ENCODE results near the gene INPP4B.

INPP4B gene

GRCh38 chr4:142341268-142341667, 504.8 kb downstream of the INPP4B start:
- DNase-seq (ENCODE audit: low spot score), result no peak

- no peak for DNase-seq (ENCODE audit: low spot score)
These were observed 507.0 kb downstream of the INPP4B start for GRCh38 chr4:142339053-142339452.

GRCh38 chr4:142336251-142336934, 509.7 kb downstream of the INPP4B start:
- DNase-seq (ENCODE audit: low spot score), result no peak

- no peak for DNase-seq (ENCODE audit: low spot score)
These were observed 511.2 kb downstream of the INPP4B start for GRCh38 chr4:142334931-142335330.

GRCh38 chr4:142331646-142332045, 514.5 kb downstream of the INPP4B start:
- DNase-seq (ENCODE audit: low spot score), result no peak

GRCh38 chr4:142331132-142331531, 515.0 kb downstream of the INPP4B start:
- DNase-seq (ENCODE audit: low spot score), result no peak

GRCh38 chr4:142330311-142330710, 515.8 kb downstream of the INPP4B start:
- DNase-seq (ENCODE audit: low spot score), result no peak

- no peak for DNase-seq (ENCODE audit: low spot score)
These were observed 516.8 kb downstream of the INPP4B start for GRCh38 chr4:142329313-142329712.

- no peak for DNase-seq (ENCODE audit: low spot score)
These were observed 519.9 kb downstream of the INPP4B start for GRCh38 chr4:142326181-142326580.

- no peak for DNase-seq (ENCODE audit: low spot score)
These were observed 521.5 kb downstream of the INPP4B start for GRCh38 chr4:142324572-142324971.

GRCh38 chr4:142322996-142323395, 523.1 kb downstream of the INPP4B start:
- no peak for DNase-seq (ENCODE audit: low spot score)

GRCh38 chr4:142318280-142318679, 527.8 kb downstream of the INPP4B start:
- no peak for DNase-seq (ENCODE audit: low spot score)

GRCh38 chr4:142316913-142317312, 529.2 kb downstream of the INPP4B start:
- no peak for DNase-seq (ENCODE audit: low spot score)

GRCh38 chr4:142316025-142316424, 530.1 kb downstream of the INPP4B start:
- no peak for DNase-seq (ENCODE audit: low spot score)

GRCh38 chr4:142314686-142315085, 531.4 kb downstream of the INPP4B start:
- no peak for DNase-seq (ENCODE audit: low spot score)

GRCh38 chr4:142314247-142314646, 531.9 kb downstream of the INPP4B start:
- no peak for DNase-seq (ENCODE audit: low spot score)

GRCh38 chr4:142312391-142312790, 533.7 kb downstream of the INPP4B start:
- DNase-seq (ENCODE audit: low spot score), result no peak

GRCh38 chr4:142311916-142312315, 534.2 kb downstream of the INPP4B start:
- no peak for DNase-seq (ENCODE audit: low spot score)

GRCh38 chr4:142309772-142310171, 536.3 kb downstream of the INPP4B start:
- DNase-seq (ENCODE audit: low spot score), result no peak

- no peak for DNase-seq (ENCODE audit: low spot score)
These were observed 538.2 kb downstream of the INPP4B start for GRCh38 chr4:142307857-142308256.

GRCh38 chr4:142297313-142297712, 548.8 kb downstream of the INPP4B start:
- no peak for DNase-seq (ENCODE audit: low spot score)

- no peak for DNase-seq (ENCODE audit: low spot score)
These were observed 552.6 kb downstream of the INPP4B start for GRCh38 chr4:142293536-142293935.

- no peak for DNase-seq (ENCODE audit: low spot score)
These were observed 553.9 kb downstream of the INPP4B start for GRCh38 chr4:142292231-142292630.

- no peak for DNase-seq (ENCODE audit: low spot score)
These were observed 554.6 kb downstream of the INPP4B start for GRCh38 chr4:142291299-142292050.

All from kidney capillary endothelial cell (primary cell).